Hematopoietic multipotent progenitor cell (in vitro differentiated cells): ENCODE results near the gene DCP1B. TPM values are rescaled to one million over a fixed set of nuclear protein-coding genes. Genes with fewer than 3 reads are reported as not detected.
A peak's percentile ranks its signal among the peaks of the same experiment; 100 is the strongest.

Experiments
- DNase-seq, 3 donors: peaks; one replicate each; pipeline ENCODE4 v3.0.0-alpha.2; 2011 to 2015; ENCODE audit warnings: low read depth in 2 of 3, low spot score in 2 of 3
- total RNA-seq: library from RNA; depleted of rRNA; stranded (reverse); fragments of >200 nt; gene quantifications from one replicate; pipeline ENCODE4 v1.2.3, GENCODE V29; 2012

DCP1B gene
- 10.0 TPM for total RNA-seq

- DNase-seq: peak; percentile 77 to 98 (median 96)
These were observed at the start of gene DCP1B for GRCh38 chr12:2004113-2004929. Gene DCP1B (minus strand): TSS chr12:2004457. CDS start chr12:2004431, 26 bp downstream.

GRCh38 chr12:2053691-2054090, 49.4 kb upstream of the DCP1B start:
- no peak for DNase-seq

- DNase-seq: peak in 2 of 3 donors; percentile 62
These were observed 48.8 kb upstream of the DCP1B start, which contains the start of gene CACNA1C for GRCh38 chr12:2052826-2053678. Gene CACNA1C (plus strand): TSS chr12:2052987. CDS start chr12:2053563, 576 bp downstream.

GRCh38 chr12:2051700-2052621, 47.7 kb upstream of the DCP1B start:
- no peak for DNase-seq

- DNase-seq: peak in 1 of 3 donors; percentile 21
These were observed 45.6 kb upstream of the DCP1B start for GRCh38 chr12:2049604-2050540.

- DNase-seq: no peak
These were observed 43.5 kb upstream of the DCP1B start for GRCh38 chr12:2047752-2048151.

- no peak for DNase-seq
These were observed 42.7 kb upstream of the DCP1B start for GRCh38 chr12:2046957-2047356.

- no peak for DNase-seq
These were observed 39.9 kb upstream of the DCP1B start for GRCh38 chr12:2044165-2044564.

GRCh38 chr12:2043054-2043453, 38.8 kb upstream of the DCP1B start:
- no peak for DNase-seq

GRCh38 chr12:2039034-2039433, 34.8 kb upstream of the DCP1B start:
- DNase-seq: no peak

GRCh38 chr12:2035431-2036055, 31.3 kb upstream of the DCP1B start:
- no peak for DNase-seq

- DNase-seq: peak; percentile 72 to 85 (median 83)
These were observed 30.6 kb upstream of the DCP1B start for GRCh38 chr12:2034633-2035430.

GRCh38 chr12:2032506-2032905, 28.2 kb upstream of the DCP1B start:
- no peak for DNase-seq

GRCh38 chr12:2029851-2030250, 25.6 kb upstream of the DCP1B start:
- no peak for DNase-seq

- no peak for DNase-seq
These were observed 23.1 kb upstream of the DCP1B start for GRCh38 chr12:2027351-2027750.

GRCh38 chr12:2023365-2023764, 19.1 kb upstream of the DCP1B start:
- no peak for DNase-seq

GRCh38 chr12:2020511-2020910, 16.3 kb upstream of the DCP1B start:
- DNase-seq: no peak

GRCh38 chr12:2019126-2019525, 14.9 kb upstream of the DCP1B start:
- no peak for DNase-seq
